NAMALWA (cell line): ENCODE data around the gene ADAMTS12.
"Not testable (repeated sequence)": the region's sequence is repeated elsewhere in the genome, so short reads cannot be mapped to it uniquely, and the experiment has no call there.

Source experiments
- DNase-seq: peaks from one replicate; pipeline ENCODE4 v3.0.0-alpha.2; 2015; ENCODE audit warnings: low spot score

The ADAMTS12 gene

DNA sequence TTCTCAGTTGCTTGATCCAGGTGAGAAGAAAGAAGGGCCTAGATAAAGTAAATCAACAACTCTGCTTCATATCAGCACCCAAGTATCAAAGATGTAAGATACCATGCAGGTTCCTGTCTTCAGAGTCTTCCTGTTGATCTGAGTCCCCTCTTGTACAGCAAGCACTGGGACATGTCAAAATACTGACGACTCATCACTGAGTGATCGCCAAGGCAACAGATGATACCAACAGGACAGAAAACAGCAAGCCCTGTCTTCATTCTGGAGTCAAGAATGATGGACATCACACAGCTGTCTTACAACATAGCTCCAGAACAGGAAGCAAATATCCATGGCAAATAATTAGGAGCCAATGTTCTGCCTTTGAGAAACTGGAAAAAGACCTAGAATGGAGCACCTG is 367.3 kb downstream of the ADAMTS12 start:
- DNase-seq = no peak

DNA sequence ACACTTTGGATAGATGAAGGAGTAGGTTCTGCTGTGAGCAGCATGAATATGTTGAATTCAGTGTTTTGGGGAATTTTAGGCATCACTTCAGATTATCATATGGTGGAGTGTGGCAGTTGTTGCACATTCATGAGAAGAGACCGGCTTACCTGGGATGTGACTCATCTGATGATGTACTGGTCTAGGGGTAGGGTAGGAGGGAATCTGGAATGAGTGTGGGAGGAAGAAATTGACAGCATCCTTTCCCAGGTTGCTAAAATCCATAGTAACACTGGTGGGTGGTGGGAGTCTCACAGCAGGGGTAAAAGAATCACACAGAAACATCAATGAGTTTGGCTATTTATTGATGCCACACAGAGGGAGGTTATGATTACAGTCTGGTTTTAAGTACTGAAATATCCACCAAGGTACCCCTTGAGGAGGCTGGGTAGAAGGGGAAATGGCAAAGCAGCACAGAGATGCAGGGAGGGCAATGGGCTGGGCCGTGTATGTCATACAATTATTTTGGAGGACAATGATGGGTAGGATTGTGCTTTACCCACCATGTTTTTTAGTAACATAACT is 368.5 kb downstream of the ADAMTS12 start:
- DNase-seq = no peak

DNA sequence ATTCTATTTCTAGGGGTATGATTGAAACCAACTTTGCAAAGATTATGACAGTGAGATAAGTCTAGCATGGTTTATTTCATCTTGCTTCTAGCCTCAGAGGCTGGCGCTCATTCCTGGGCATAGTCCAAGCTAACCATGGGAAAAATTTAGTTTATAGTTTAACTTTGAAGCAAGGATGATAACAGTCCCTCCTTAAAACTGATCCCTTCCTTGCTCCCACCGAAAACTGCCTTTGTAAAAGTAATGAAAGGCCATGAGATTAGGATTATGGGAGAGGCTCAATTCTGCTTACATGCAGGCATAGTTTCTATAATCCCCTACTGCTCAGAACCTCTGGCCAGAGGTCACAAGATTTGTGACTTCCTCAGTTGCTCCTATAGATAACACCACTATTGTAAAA is 375.4 kb downstream of the ADAMTS12 start:
- DNase-seq = no peak

DNA sequence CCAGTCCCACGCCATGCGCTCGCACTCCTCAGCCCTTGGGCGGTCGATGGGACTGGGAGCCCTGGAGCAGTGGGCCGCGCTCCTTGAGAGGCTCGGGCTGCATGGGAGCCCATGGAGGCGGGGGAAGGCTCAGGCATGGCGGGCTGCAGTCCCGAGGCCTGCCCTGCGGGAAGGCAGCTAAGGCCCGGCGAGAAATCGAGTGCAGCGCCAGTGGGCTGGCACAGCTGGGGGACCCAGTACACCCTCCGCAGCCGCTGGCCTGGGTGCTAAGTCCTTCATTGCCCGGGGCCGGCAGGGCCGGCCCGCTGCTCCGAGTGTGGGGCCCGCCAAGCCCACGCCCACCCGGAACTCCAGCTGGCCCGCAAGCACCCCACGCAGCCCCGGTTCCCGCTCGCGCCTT is 376.4 kb downstream of the ADAMTS12 start:
- not testable (repeated sequence) for DNase-seq

DNA sequence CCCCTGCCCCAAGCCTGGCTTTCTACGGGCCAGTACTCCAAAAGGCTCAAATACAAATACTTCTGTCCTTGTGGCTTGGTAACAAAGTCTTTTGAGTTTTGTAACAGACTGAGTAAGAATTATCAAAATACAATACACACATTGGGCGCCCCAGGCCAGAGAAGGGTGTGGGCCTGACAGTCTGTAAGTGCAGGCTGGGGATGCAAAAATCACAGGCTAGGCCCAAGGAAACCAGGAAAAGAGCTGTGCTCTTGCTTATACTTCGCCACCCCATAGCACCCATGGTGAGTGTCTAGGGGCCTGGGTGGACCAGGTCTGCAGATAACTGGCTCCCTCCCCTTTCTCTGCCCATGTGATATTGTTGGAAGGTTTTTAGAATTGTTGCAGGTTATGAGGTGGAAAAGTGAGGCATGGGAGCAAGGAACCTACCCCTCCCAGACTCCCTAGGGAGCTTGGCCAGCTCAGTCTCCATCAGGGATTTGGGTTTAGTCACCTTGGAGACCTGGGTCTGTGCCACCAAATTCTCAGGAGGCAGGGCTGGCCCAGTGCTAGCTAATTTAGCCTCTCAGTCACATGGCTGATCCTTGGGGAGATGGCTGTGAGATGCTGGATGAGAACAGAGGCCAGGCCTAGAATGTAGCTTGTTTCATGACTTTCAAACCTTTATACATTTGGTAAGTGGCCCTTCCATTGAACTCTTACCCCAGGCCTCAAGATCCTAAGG is 378.2 kb downstream of the ADAMTS12 start:
- no peak for DNase-seq

DNA sequence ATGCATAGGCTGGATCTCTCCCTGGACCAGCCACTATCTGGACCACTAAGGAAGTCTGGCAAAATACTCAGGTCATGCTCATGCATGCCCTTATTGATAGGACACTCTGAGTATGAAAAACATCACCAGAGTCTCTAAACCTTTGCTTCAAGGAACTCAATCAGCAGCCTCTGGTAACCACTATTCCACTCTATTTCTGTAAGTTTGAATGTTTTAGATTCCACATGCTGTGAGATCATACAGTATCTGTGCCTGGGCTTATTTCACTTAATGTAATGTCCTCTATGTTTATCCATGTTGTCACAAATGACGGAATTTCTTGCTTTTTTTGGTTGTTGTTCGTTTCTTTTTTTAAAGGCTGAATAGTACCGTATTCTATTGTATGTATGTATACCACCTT is 382.8 kb downstream of the ADAMTS12 start:
- DNase-seq = no peak

DNA sequence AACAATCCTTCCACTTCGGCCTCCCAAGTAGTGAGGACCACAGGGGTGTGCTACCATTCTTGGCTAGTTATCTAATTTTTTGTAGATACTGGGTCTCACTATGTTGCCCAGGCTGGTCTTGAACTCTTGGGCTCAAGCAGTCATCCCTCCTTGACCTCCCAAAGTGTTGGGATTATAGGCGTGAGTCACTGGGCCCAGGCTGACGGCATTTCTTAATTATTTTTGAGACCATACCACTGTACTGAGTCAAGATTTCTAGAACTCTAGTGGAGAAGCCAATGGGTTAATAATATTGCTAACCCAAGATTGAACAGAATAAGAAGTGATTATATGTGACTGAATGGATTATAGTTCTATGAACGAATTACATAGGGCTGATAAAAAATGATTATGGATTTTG is 384.4 kb downstream of the ADAMTS12 start:
- no peak for DNase-seq

DNA sequence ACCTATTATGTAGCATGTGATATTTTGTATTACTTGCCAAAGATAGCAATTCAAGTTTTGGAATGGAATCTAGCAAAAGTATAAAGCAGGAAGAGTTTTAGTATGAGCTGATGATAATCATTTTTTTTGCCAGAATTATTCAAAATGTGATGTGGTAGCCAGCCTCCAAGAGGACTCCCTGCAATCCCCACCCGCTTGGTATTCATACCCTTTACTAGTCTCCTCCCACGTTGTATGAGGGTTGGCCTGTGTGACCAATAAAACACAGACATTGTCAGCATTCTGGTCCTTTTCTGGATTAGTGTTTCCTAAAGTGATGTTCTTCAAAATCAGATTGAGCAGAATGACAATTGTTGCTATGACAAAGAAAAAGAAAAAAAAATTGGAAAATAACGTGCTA is 387.2 kb downstream of the ADAMTS12 start:
- DNase-seq = no peak

DNA sequence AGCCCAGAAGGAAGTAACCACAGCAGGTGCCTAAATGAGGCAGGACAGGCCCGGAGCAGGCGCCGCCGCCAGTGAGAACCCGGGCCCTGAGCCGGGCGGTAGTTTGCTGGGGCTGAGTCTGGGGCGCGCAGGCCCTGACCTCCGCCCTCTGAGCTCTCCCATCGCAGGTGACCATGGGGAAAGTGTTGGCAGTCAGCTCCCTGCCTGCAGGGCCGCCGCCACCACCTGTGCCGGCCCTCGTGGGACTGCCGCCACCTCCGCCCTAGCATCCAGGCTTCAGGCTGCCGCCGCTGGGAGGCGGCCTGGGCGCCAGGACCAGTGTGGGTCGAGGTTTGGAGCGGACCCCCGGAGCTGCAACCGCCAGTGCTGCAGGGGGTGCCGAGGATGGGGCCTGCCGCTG is 389.9 kb downstream of the ADAMTS12 start:
- no peak for DNase-seq

DNA sequence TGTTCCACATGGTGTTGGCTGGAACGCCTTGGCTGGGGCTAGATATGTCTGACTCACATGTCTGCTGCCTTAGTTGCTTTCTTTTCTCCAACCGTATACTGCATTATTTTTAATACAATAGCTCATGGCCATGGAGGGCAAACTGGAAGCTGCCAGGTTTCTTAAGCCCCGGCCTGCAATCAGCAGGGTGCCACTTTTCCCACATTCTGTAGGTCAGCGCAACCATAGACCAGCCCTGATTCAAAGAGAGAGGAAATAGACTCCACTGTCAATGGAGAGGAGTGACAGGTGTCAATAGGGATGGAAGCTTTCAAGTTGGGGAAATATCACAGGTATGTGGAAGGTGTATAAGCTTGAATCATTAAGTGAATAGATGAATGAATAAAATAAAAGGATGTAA is 390.5 kb downstream of the ADAMTS12 start:
- no peak for DNase-seq

DNA sequence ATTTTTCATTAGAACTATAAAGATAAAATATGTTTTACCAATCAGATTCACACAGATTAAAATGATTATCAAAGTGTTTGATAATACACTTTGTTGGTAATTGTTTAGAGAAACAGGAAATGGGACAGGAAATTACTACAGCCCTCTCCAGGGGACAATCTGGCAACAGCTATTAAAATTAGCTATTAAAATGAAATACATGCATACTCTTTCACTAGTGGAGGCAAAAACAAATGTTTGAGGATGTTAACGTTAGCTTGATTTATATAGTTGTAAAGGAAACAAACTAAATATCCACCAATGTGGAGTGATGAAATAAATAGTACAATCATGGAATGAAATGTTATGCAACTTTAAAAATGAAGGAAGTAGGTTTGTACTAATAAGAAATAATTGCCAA is 397.3 kb downstream of the ADAMTS12 start:
- no peak for DNase-seq

DNA sequence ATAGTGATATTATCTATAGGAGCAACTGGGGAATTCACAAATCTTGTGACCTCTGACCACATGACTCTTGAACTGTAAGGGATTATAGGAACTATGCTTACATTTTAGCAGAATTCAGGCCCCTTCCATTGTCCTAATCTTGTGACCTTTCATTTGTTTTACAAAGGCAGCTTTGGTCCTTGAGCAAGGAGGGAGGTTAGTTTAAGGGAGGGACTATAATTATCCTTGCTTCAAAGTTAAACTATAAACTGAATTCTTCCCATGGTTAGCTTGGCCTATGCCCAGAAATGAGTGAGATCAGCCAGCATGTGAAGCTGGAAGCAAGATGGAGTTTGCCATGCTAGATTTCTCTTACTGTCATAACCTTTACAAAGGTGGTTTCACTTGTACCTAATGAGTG is 399.8 kb downstream of the ADAMTS12 start:
- DNase-seq = no peak

DNA sequence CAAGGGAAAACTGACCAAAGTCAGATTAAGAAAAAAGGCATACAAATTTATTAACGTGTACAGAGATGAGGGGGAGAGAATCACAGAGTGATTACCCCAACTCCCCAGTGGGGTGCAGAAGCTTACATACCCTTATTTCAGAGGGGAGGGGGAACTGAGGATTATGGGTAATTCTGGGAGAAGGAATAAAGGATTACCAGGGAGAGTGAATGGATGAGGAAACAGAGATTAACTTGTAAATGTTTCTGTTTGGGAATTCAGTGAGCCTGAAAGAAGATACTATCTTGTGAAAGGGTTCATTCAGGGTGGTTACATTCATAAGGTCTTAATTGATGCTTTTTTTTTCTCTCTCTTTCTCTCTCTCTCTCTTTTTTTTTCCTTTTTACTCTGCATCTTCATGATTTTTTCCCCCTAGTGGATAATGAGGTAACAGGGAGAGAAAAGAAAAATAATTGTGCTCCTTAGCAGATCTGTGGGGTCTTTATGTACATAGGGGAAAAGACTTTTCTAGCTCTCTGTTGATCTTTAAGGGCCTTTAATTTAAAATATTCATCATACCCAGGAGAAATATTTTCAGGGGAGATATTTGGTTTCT is 401.6 kb downstream of the ADAMTS12 start:
- DNase-seq = no peak

DNA sequence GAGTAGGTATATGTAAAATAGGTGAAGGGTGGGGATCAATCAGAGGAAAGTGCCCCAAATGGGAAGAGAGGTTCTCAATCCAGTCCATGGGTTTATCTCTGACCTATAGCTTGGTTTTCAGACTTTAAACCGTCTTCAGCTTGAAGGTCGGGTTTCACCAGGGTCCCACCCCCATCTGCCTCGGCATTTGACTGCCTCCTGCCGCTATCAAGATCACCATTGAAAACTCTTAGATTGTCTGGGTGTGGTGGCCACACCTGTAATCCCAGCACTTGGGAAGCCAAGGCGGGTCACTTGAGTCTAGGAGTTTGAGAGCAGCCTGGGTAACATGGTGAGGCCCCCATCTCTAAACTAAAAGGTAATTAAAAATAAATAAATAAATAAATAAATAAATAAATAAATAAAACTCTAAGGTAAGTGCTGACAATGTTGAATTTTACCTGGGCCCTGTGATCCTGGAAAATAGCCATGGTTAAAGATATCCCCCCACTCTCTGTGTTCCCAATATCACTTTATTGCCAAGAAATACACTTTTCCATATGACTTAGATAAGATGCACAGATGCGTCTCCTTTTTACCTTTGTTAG is 402.2 kb downstream of the ADAMTS12 start:
- DNase-seq = no peak

DNA sequence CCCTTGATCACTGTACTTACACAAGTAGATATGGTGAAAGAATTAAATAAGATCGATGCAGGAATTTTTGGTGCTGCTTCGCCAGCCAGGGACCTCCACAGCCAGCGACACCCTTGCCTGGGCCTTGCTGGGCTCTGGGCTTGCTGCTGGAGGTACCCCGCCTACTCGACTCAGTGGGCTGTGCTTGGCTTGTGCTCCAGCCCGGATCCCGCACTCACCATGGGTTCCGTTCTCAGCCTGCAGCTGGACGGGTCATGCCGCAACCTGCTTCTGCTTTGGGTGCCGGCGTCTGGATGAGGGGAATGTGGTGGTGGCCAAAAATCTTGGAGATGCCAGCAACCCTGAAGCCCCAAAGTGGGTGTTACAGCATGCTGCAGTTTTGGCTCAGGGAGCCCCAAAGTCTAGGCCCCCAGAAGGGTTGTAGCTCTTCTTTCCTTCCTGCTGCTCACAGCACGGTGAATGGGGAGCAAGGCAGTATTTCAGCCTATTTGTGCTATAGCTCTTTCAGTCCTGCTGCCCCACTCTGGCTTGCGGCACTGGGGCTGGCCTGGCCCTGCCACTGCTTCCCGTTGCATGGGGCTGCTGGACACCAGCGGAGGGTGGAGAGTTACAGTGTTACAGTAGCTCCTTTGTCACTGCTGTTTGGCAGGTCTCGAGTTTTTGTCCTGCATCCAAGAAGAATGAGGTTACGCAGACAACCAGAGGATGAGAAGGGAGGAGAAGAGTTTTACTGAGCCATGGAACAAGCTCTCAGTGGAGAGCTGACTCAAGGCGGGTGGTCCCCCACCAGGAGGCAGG is 403.0 kb downstream of the ADAMTS12 start:
- no peak for DNase-seq

DNA sequence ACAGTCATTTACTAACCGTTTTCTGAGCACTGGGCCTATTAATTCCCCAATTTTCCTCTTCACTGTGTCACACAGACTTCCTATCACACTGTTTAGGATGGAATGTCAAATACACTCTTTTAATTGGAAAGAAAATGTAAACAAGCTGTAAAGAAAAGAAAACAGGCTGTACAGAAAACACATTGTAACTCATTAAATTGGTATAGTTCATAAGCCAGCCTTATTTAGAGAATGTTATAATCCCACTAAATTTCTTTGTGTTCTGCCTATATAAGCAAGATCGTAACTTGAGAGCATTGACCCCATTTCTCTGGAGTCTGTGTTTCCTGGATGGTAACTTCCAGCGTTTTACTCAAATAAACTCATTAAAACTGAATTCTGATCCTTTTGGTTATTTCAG is 404.6 kb downstream of the ADAMTS12 start:
- DNase-seq = no peak

DNA sequence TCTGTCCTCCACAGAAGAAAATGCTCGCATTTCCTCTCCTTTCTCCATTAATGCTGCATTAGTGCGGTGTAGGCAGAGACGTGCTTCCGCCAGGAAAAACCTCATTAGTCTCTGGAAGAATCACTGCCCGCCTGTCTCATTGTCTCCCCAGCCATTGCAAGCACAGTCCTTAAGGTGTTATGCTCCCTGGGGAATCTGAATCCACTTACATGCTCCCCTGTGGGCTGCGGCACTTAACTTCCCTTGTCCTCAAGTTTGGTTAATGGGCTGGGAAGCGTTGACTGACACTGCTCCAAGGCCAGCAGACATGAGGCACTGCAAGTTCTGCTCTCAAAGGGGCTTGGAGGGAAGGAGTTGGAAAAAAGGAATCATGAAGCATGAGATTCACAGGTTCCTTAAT is 409.5 kb downstream of the ADAMTS12 start:
- DNase-seq = no peak

DNA sequence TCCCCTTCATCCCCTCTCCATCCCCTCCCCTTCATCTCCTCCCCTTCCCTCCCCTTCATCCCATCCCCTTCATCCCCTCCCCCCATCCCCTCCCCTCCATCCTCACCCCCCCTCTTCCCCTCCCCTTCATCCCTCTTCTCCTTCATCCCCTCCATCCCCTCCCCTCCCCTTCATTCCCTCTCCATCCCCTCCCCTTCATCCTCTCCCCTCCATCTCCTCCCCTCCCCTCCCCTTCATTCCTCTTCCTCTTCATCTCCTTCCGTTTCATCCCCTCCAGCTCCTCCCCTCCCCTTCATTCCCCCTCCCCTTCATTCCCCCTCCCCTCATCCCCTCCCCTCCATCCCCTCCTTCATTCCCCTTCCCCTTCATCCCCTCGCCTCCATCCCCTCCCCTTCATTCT is 410.9 kb downstream of the ADAMTS12 start:
- DNase-seq = no peak

DNA sequence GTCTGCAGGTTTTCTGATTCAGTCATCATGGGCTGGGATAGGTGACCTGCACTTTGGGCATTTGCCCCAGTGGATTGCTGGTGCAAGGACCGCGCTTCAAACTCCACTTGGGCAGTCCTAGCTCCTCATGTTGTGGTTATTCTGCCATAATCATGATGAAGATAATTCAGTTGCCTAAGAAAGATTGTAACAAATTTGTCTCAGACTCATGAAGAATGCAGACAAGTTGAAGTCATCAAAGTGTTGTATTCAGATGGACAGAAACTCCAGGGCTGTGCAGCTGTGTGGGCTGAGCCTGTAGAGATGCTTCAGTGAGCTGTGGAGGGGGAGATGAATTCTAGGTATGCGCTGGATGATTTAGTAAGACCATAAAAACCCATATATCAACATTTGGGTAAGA is 412.5 kb downstream of the ADAMTS12 start:
- no peak for DNase-seq

DNA sequence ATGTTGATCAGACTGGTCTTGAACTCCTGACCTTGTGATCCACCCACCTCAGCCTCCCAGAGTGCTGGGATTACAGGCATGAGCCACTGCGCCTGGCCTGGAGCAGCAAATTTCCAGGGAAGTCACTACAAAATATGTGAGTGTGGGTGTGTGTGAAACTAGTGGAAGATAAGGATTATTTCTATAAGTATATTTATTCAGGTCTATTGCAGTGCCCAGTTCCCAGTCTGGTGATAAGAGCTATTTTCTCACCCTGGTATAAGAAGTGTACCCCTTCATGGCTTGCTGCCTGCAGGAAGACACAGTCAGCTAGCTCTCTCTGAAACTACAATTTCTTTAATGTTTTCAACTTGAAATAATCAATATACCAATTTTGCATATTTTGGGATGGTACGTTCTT is 414.0 kb downstream of the ADAMTS12 start:
- no peak for DNase-seq

DNA sequence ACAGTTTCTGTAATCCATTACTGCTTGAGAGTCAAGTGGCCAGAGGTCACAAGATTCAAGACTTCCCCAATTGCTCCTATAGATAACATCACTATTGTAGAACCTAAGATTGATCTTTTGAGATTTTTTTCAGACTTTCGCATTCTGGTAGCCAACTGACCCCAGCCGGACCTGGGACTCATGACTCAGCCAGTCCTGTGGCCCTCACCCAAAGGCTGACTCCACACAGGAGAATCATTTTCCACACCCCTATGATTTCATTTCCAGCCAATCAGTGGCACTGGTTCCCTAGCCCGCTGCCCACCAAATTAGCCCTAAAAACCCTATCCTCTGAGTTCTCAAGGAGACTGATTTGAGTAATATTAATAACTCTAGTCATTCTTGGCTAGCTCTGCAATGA is 414.8 kb downstream of the ADAMTS12 start:
- no peak for DNase-seq

DNA sequence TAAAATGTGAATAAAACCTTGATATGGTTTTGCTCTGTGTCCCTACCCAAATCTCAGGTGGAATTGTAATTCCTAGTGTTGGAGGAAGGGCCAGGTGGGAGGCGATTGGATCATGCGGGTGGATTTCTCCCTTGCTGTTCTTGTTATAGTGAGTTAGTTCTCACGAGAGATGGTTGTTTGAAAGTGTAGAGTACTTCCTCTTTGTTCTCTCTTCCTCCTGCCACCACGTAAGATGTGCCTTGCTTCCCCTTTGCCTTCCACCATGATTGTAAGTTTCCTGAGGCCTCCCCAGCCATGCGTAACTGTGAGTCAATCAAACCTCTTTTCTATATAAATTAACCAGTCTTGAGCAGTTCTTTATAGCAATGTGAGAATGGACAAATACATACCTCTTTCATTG is 416.1 kb downstream of the ADAMTS12 start:
- DNase-seq = no peak
